Activated CD8-positive, alpha-beta memory T cell treated with anti-CD3 and anti-CD28 coated beads, Interleukin-2, amount 50 U/mL, for 24 hours (primary cell): ENCODE measurements around the gene INS.
"Not testable (repeated sequence)": the region's sequence is repeated elsewhere in the genome, so short reads cannot be mapped to it uniquely, and the experiment has no call there.

Experiments
- DNase-seq: peaks from one replicate; pipeline ENCODE4 v3.0.0-alpha.2; 2020; ENCODE audit errors: extremely low read depth

The INS gene

DNA sequence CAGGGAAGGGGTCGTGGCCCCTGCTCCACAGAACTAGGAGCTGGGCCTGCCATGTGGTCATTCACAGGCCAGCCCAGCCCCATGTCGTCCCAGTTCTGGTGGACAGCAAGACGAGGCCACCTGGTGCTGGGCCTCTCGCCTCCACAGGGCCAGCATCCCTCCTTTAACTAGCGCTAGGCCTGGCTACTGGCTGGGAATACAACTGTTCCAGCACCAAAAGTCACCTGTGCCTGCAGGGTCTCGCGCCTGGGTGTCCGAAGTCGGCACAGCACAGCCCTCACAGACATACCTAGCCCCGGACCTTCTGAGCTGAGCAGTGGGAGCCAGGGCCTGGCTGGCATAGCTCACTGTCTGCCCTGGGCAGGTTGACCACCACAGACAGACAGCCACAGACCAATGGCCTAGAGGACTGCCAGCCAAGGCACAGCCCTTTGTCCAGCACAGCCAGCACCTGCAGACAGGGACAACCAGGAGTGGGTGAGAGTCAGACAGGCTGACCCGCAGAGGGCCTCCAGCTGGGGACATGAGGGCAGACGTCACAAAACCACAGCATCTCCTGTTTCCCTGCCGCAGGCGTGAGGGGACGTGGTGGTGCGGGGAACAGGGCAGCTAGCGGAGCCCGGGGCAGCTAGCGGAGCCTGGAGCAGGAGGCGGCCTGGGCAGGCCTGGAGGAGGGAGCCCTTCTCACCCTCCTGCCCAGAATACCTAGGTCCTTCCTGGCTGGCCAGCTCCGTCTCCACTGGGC lies 37.8 kb upstream of the INS start:
- DNase-seq = no peak

DNA sequence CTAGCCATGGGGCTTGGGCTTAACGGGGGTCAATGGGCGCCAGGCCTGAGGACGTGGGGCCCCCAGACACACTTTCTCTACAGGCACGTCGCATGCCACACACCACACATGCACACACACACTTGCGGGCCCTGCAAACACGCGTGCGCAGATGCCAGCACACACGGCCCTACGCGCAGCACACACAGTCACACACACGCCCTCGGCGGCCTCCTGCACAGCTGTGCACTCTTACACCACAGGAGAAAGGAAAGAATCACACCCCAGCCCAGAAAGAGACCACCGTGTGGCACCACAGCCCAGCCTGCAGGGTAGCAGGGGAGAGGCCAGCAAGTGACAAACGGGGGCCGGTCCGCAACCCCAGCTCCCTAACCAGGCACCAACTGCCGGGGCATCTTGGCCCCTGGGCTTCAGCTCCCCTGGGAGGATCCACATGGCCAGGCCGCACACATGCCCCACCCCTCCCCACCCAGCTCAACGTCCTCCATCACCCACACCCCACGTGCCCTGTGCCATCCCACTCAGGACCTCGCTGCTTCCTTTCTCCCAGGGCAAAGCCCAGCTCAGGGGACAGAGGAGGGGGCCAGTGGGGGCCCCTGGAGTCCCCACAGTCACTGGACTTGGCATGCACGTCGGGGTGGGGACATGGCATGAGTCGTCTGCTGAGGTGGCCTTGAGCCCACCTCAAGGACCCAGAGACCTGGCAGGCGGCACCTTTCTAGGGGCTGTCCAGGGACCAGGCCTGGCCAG lies 36.9 kb upstream of the INS start:
- DNase-seq = no peak

DNA sequence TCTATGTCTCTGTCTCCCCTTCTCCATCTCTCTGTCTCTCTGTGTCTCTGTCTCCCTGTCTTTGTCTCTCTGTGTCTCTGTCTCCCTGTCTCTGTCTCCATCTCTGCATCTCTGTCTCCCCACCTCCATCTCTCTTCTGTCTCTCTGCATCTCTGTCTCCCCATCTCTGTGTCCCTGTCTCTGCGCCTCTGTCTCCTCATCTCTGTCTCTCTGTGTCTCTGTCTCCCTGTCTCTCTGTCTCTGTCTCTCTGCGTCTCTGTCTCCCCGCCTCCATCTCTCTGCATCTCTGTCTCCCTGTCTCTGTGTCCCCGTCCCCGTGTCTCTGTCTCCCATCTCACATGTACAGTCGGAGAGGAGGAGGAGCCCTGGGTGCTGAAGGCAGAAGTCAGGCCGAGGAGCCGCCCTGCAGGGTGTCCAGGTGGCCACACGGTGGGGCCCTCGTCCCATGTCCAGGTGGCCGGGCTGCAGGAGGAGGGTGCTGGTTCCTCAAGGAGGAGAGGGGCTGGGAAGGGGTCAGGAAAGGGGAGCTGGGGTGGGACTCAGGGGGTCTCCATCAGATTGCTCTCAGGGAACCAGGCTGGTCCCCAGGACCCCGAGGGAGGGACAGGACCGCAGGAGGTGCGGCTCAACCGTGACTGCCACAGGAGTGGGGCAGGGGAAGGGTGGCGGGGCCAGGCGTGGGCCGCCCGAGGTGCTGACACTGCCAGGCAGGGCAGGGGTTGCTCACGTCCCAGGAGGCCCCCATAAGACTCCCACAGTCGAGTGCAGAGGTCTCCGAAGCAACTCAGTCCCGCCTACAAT lies 36.2 kb upstream of the INS start:
- peak; percentile 19 for DNase-seq

DNA sequence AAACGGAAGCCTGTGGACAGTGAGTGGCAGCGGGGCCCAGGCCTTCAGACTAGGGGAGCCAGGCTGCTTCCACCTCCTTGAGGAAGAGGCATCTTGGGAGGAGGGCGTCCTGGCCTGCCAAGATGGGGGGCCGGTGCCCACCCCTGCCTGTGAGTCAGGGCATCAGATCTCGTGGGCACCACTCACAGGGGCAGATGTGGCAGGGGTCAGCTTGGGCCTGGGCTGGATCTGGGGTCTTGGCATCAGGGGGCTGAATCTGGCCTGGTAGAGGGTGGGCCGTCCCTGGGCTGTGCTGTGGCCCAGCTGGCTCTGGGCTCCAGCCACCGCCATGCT lies 34.7 kb upstream of the INS start:
- no peak for DNase-seq

DNA sequence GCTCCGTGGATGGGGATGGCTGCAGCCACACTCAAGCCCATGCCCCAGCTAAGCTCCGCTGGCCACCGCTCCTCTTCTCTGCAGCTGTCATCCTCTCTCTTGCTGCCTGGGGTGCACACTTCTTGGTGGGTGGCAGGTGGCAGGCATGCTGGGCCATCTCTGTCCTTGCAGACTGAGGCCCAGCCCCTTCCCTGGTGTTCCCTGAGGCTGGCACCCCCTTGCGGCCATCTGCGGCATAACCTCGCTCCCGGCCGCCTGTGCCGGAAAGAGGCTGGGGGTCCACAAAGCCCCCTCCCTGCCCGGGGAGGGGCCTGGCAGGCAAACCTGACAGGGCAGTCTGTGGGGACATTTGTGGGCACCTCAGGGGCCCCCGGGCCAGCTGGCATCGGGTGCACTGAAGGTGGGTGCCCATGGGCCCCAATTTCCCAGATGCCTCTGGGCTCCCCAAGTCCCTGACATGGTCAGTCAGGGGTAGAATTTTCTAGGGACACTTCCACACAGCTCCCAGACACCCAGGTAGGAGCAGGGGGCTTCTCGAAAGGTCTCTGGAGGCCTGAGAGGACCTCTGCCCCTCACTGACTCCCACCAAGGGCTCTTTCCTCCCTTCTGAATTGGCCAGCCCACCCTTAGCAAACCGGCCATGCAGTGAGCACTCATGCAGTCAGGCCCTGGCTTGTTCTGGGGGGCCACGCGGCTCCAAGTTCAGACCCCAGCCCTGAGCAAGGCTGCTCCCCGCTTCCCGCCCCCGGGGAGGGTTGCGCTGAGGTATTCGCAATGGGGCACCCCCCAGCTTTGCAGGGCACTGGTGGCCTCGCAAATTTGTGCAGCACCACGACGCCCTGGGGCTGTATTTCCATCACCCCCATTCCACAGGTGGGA lies 34.1 kb upstream of the INS start:
- no peak for DNase-seq

DNA sequence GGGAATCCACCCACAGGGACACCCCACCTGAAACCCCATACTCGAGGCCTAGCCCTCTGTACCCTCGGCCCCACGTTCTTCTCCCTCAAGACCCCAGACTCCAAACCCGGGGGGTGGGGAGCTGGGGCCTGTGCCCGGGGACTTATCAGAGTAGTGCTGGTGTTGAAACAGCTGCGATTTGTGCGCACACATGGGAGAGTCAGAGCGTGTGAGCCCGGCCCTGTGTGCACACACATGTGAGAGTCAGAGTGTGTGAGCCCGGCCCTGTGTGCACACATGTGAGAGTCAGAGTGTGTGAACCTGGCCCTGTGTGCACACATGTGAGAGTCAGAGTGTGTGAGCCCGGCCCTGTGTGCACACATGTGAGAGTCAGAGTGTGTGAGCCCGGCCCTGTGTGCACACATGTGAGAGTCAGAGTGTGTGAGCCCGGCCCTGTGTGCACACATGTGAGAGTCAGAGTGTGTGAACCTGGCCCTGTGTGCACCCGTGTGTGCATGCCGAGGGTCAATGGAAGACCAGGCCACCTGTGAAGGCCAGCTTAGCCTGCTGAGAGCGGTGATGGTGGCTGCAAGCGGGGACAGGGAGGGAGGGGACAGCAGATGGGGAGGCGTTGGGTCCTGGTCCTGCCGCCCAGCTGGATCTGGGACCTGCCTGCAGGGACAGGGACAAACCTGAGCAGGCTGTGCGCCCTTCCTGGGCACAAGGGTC lies 33.0 kb upstream of the INS start:
- not testable (repeated sequence) for DNase-seq

DNA sequence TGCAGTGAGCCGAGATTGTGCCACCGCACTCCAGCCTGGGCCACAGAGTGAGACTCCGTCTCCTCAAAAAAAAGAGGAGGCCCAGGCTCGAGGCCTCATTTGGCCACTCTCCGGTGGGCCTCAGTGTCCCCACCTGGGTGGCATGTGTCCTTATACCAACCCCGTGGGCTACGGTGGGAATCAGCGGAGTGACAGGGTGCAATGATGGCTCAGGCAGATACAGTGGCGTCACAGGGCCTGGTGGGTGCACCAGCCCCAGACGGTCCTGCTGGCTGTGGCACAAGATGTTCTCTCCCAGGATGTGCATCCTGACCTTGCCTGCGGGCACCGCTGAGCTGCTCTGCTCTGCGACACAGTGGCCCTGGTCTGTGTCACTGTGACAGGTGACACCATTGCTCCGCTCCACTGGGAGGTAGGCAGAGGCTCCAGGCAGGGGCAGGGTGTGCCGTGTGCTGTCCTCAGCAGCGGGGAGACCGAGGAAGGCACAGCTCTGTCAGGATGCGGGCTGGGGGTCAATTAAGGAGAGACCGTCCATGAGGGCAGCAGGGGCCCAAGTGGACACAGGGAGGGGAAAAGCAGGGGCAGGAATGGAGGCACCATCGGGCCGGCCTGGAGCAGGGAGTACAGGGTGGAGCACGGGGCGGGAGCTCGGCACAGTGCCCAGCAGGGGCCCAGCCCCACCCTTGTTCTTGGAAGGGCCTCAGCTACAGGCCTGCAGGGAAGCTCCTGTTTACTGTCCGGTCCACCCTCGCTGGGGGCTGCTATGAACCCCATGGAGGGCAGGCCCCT lies 32.3 kb upstream of the INS start:
- DNase-seq = no peak

DNA sequence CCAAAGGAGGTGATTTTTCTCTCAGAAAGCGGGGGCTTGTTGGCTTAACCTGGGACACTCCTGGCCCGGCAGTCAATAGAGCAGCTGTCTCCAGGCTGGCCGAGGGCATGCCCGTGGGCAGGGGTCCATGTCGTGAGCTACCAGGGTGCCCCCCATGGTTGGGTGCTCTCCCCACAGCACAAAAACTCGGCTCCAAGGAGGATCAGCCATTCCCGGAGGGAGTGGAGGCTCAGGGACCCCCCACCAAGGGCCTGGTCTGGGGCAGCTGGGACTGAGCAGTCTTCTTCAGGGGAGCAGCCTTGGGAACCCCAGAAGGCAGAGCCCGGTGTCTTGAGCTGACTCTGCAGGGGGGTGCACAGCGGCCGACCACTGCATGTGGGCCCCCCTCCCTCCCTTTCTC lies 31.4 kb upstream of the INS start:
- no peak for DNase-seq

DNA sequence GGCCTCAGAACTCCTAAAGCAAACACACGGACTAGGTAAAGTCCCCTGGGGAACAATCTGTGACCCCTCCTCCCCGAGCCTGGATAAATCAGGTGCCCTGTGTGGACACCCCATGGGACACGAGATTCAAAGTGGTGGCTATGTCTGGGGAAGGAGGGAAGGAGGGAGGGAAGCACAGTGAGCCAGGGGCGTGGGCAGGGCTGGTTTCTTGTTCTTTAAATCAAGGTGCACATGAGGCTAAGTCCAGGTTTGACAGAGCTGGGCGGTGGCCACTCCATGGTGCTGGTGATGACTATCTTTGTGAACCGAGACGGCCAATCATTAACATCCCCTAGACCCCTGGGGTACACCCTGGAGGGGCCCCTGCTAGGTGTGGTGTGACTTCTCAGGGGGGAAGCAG lies 30.9 kb upstream of the INS start:
- no peak for DNase-seq

DNA sequence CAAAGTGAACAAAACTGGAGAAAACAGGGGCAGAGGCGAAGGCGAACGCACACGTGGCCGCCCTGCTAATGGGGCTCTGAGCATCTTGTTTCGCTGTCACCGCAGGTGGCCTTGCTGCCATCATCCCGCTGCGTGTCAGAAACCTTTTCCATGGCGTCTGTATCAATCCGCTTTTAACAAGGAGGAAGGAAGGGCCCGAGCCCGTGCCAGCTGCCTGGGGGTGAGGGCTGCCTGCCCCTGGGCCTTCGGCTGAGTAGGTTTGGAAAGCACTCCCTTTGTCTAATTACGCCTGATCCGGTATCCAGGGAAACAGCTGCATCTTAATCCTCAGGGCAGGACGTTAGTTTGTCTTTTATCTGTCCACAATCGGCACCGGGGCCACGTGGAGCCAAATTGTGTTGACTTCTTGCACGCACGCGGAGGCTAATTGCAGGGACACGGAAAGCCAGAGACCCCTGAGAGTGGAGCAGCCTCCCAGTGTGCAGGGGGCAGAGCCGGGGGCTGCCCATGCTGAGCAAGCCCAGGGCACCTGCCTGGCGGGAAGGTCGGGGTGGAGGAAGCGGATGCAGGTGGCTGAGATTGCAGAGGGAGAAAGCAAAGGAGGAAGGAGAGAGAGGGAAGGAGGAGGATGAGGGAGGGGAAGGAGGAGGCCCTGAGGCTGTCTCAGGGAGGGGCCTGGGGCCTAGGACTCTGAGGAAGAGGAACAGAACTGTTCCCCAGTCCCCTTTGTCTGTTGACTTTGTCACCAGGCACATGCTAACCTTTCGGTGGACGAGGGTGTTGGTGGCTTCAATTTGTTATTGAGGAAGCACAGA lies 29.9 kb upstream of the INS start:
- DNase-seq = no peak

DNA sequence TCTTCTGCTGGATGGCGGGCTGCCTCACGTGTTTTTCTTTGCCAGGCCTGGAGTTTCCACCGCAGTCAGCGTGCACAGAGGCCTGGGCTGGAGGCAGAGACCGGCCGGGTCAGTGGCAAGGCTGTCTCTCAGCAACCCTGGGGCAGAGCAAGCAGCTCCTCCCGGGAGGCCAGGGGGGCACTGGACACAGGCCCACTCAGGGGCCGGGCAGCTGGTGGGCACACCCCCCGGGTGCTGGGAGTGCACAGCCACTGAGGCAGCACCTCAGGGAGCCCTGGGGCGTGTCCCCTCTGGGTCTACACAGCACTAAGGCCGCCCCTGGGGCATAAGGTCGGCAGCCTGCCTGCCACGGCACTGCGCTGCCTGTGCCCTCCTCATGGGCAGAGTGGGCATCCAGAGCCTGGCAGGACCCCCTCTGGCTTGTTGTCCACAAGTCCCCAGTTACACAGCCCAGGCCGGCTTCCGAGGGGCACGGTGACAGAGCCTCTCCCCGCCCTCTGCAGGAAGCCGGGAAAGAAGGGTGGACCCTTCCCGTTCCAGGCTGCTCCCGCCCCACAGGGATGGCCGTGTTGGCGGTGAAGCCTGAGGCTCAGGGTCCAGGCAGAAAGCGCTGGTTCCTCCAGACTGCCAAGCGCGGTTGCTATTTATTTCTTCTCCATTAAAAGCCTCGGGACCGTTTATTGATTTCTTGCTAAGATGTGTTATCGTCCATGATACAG lies 29.1 kb upstream of the INS start:
- DNase-seq = no peak

DNA sequence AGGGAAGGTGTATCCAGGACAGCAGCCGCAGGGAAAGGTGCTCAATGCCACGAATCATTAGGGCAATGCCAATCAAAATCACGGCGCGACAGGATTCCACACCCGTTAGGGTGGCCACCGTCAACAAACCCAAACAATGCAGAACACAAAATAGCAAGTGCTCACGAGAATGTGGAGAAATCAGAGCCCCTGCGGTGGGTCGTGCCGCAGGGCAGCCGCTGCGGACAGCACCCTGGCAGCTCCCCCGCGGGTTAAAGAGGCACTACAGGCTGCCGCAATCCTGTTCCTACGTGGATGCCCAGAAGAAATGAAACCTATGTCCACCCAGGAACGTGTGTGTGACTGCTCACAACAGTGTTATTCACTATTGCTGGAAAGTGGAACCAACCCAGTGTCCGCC lies 27.7 kb upstream of the INS start:
- DNase-seq = no peak

DNA sequence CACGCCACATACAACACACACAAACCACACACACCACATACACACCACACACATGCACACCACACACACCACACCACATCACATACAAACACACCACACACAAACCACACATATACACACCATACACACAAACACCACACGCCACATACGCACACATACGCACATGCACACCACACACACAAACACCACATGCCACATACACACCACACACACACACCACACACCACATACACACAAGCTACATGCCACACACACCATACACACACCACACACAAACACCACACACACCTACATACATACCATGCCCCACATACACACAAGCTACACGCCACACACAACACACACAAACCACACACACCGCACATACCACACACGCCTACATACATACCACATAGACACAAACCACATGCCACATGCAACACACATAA lies 26.3 kb upstream of the INS start:
- no peak for DNase-seq

DNA sequence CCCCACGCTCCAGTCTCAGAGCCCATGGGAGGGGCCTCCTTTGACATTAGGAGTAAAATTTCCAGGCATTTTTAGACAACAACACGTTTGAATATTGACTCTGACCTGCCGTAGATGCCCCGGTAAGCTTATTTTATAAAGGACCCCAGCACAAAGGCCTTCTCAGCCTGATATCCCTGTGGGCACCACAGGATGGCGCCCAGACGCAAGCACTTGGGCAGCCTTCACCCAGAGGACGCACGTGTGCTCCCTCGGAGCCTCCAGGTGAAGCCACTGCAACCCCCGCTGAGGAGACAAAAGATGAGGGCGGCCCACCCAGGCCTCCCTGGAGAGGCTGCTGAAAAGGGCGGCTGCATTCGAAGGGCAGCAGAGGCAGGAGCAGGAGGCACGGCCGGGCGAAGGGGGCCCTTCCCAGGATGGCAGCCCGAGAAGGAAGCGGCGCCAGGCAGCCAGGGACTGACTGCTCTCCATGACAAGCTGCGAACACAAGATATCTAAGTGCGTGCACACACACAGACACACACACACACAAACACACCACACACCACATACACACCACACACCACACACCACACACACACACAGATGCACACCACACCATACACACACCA lies 25.8 kb upstream of the INS start:
- DNase-seq = peak; percentile 12

DNA sequence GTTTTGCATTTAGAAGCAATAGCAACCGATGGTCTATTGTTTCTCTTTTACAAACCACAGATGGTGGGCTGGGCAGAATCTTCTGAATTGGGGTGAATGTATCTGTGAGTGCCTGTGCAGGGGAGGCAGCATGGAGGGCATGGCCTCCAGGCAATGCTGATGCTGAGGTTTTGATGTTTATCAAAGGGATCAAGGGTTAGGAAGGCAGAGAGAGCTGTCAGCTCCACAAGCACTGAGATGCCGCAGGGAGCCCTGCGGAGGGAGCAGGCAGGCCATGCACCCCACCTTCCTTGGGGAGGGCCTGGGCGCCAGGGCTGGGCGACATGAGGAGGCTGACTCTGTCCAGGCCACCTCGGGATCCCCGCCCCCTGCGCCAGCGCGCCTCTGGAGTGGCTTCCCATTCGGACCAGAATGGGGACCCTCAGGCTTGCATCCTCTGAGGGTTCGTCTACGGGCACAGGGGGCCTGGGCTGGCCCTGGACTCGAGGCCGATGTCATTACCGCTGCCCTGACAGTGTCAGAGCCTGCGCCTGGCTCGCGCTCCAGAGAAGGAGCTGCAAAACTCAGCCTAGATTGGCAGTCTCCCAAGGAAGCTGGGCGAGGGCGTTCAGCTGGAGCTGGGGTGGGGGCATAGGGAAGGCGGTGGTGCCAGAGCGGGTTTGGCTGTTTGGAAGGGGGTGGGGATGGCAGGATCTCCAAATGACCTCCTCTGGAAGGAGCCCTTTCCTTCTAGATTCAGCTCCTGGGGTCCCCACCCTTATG lies 24.5 kb upstream of the INS start:
- DNase-seq = no peak

DNA sequence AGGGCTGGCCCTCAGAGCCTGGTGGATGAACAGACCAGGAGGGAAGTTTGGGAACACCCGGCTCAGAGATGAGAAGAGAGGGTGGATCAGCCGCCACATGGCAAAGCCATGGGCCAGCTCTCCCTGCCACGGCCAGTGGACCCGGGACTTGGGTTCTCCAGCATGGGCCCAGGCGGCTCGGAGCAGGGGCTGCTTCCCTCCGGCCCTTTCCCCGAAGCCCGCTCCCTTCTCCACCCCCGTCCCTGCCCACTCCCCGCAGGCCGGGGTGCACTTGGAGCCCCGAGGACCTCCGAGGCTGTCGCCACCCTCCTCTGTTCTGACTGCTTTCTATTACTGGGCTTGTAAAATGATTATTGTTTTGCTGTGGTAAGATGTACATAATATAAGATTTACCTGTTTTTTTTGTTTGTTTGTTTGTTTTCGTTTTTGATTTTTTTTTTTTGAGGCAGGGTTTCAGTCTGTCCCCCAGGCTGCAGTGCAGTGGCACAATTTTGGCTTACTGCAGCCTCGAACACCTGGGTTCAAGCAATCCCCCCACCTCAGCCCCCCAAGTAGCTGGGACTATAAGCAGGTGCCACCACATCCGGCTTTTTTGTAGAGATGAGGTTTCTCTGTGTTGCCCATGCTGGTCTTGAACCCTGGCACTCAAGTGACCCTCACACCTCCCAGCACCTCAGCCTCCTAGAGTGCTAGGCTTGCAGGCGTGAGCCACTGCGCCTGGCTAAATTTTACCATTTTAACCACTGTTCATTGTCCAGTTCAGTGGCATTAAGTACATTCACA lies 21.9 kb upstream of the INS start:
- DNase-seq = no peak

DNA sequence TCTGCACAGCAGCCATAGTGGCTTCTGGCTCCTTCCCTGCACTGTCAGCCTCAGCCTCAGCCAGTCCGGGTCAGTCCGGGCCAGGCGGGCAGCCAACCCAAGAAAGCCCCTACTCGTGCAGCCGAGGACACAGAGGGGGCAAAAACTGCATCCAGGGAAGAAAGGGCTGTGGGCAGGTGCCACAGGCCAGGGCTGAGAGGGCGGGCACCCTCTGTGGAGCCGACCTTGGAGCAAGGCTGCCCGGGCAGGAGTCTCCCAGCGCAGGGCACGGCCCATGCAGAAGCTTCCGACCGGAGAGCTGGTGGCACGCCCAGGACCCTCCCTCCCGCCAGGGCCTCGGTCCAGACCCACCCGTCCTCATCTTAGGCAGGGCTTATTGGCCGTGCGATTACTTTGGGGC lies 21.1 kb upstream of the INS start:
- DNase-seq = no peak
